ENCODE results near the gene EFHC2. TPM values are rescaled to one million over a fixed set of nuclear protein-coding genes. Genes with fewer than 3 reads are reported as not detected.

The EFHC2 gene
- total and polyA plus RNA-seq, 10 of the 15 experiments (the other 5 are each of a cell fraction or from before 2014, with no cell fraction given) = 0.56 TPM; not detected in 9

- ChIA-PET CTCF (no interaction called here), POLR2A (no interaction called here), SMC1A (ENCODE audit: uncharacterized antibody, unreplicated experiment) (no interaction called here), RAD21 (ENCODE audit: unreplicated experiment) (no interaction called here)
- intact Hi-C loops (cut with micrococcal nuclease; ENCODE audit: unreplicated experiment) (no loop called here), in situ Hi-C loops (cut with MboI) (no loop called here)
- no peak overlapping the region for H3K27ac ChIP-seq (ENCODE audit: control insufficient read depth, insufficient read depth)
- H3K4me2 ChIP-seq (ENCODE audit: control insufficient read depth, insufficient read depth) = no peak overlapping the region
- no peaks in the 10 kb centered on the region for H3K27me3 ChIP-seq (replicated peaks in 1 of 2; ENCODE audit: control insufficient read depth in 2 of 2, insufficient read depth in 2 of 2, low read length in 1 of 2)
- FAIRE-seq = no peak
- no peak for TF ChIP-seq BCL11A (IDR thresholded peaks at IDR 0.05; ENCODE audit: low read depth, low read length)
- TF ChIP-seq, protein P1, sequence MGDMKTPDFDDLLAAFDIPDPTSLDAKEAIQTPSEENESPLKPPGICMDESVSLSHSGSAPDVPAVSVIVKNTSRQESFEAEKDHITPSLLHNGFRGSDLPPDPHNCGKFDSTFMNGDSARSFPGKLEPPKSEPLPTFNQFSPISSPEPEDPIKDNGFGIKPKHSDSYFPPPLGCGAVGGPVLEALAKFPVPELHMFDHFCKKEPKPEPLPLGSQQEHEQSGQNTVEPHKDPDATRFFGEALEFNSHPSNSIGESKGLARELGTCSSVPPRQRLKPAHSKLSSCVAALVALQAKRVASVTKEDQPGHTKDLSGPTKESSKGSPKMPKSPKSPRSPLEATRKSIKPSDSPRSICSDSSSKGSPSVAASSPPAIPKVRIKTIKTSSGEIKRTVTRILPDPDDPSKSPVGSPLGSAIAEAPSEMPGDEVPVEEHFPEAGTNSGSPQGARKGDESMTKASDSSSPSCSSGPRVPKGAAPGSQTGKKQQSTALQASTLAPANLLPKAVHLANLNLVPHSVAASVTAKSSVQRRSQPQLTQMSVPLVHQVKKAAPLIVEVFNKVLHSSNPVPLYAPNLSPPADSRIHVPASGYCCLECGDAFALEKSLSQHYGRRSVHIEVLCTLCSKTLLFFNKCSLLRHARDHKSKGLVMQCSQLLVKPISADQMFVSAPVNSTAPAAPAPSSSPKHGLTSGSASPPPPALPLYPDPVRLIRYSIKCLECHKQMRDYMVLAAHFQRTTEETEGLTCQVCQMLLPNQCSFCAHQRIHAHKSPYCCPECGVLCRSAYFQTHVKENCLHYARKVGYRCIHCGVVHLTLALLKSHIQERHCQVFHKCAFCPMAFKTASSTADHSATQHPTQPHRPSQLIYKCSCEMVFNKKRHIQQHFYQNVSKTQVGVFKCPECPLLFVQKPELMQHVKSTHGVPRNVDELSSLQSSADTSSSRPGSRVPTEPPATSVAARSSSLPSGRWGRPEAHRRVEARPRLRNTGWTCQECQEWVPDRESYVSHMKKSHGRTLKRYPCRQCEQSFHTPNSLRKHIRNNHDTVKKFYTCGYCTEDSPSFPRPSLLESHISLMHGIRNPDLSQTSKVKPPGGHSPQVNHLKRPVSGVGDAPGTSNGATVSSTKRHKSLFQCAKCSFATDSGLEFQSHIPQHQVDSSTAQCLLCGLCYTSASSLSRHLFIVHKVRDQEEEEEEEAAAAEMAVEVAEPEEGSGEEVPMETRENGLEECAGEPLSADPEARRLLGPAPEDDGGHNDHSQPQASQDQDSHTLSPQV (IDR thresholded peaks at IDR 0.05) = no peak
- no peak for TF ChIP-seq SREBF1 (IDR thresholded peaks at IDR 0.05; ENCODE audit: low read length)
- no peak for TF ChIP-seq NR2C1 (IDR thresholded peaks at IDR 0.05)
- no peak for TF ChIP-seq RELB (IDR thresholded peaks at IDR 0.05; ENCODE audit: low read depth)
- TF ChIP-seq RB1 (IDR thresholded peaks at IDR 0.05; ENCODE audit: borderline replicate concordance) = no peak
- no peak for TF ChIP-seq PAX5 (IDR thresholded peaks at IDR 0.05; ENCODE audit: borderline replicate concordance, low read depth, low read length)
- no peak for TF ChIP-seq TAF1 (IDR thresholded peaks at IDR 0.05; ENCODE audit: borderline replicate concordance, low read depth, low read length)
- no peak for TF ChIP-seq BACH1 (IDR thresholded peaks at IDR 0.05; ENCODE audit: borderline replicate concordance)
- TF ChIP-seq EGR1 (IDR thresholded peaks at IDR 0.05; ENCODE audit: borderline replicate concordance in 1 of 2, low read depth in 2 of 2, low read length in 2 of 2) = no peak
- TF ChIP-seq, protein P2, sequence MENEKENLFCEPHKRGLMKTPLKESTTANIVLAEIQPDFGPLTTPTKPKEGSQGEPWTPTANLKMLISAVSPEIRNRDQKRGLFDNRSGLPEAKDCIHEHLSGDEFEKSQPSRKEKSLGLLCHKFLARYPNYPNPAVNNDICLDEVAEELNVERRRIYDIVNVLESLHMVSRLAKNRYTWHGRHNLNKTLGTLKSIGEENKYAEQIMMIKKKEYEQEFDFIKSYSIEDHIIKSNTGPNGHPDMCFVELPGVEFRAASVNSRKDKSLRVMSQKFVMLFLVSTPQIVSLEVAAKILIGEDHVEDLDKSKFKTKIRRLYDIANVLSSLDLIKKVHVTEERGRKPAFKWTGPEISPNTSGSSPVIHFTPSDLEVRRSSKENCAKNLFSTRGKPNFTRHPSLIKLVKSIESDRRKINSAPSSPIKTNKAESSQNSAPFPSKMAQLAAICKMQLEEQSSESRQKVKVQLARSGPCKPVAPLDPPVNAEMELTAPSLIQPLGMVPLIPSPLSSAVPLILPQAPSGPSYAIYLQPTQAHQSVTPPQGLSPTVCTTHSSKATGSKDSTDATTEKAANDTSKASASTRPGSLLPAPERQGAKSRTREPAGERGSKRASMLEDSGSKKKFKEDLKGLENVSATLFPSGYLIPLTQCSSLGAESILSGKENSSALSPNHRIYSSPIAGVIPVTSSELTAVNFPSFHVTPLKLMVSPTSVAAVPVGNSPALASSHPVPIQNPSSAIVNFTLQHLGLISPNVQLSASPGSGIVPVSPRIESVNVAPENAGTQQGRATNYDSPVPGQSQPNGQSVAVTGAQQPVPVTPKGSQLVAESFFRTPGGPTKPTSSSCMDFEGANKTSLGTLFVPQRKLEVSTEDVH (IDR thresholded peaks at IDR 0.05; ENCODE audit: low read depth, partially characterized antibody) = no peak
- TF ChIP-seq STAT1 (conservative IDR thresholded peaks at IDR 0.05) = no peak
- TF ChIP-seq CHD4 (IDR thresholded peaks at IDR 0.05) = no peak
- TF ChIP-seq SP1 (IDR thresholded peaks at IDR 0.05; ENCODE audit: low read depth, low read length) = no peak
- no peak for TF ChIP-seq SMC3 (IDR thresholded peaks at IDR 0.05; ENCODE audit: borderline replicate concordance, low read length)
- TF ChIP-seq YY1 (IDR thresholded peaks at IDR 0.05; ENCODE audit: low read depth, low read length) = no peak
- no peak for TF ChIP-seq ATF2 (IDR thresholded peaks at IDR 0.05; ENCODE audit: low read length)
- H3K9me3 ChIP-seq (replicated peaks; ENCODE audit: control insufficient read depth, insufficient read depth, low read length) = no peaks in the 10 kb centered on the region
- H4K20me1 ChIP-seq (ENCODE audit: control insufficient read depth, insufficient read depth) = no peaks in the 10 kb centered on the region
- no peaks in the 10 kb centered on the region for H3K79me2 ChIP-seq (ENCODE audit: control insufficient read depth, insufficient read depth, low read length)
- no peak overlapping the region for H3K4me3 ChIP-seq
- no peak for DNase-seq (ENCODE audit: low read depth, low spot score)
- 19% methylated on average over 2 of the region's 2 CpGs for WGBS (ENCODE audit: insufficient coverage, insufficient replicate concordance, low lambda C conversion rate, missing lambda C conversion rate)
- no peaks in the 10 kb centered on the region for H3K4me1 ChIP-seq (ENCODE audit: control insufficient read depth, insufficient read depth, low read length)
- BruUV-seq (replicated peaks) = no TSS peak
- no peak overlapping the region for H2AFZ ChIP-seq (ENCODE audit: control insufficient read depth, low read depth, low read length)
- no peak for ATAC-seq
- H3K9ac ChIP-seq (ENCODE audit: control insufficient read depth, insufficient read depth, low read length) = no peak overlapping the region
- no peaks in the 10 kb centered on the region for H3K36me3 ChIP-seq (ENCODE audit: control insufficient read depth in 2 of 2, insufficient read depth in 2 of 2, low read length in 1 of 2)
These were observed 213.3 kb downstream of the EFHC2 start for GRCh38 chrX:44130189-44130588.

All from GM12878 (cell line).